Transverse colon (tissue), 4 donors: Measurements from ENCODE around the gene ARHGAP5.

Source experiments
- CTCF ChIP-seq, 5 experiments: fragments of 200-600 bp in 3 of 5; fragments of 450-650 bp in 2 of 5; sonication (generic) in 3 of 5; IDR thresholded peaks; 1 replicate in 2 of 5; 2 replicates in 3 of 5; pipeline ENCODE4 v1.5.1; 2016 to 2017; ENCODE audit warnings: antibody characterized with exemption in 5 of 5, inconsistent platforms in 3 of 5, mild to moderate bottlenecking in 2 of 5, moderate library complexity in 1 of 5
- EP300 ChIP-seq: sonication (generic); formaldehyde crosslinking; IDR thresholded peaks from one replicate; pipeline ENCODE4 v1.6.1; 2017; ENCODE audit warnings: antibody characterized with exemption, low read depth
- POLR2A ChIP-seq: fragments of 450-650 bp; IDR thresholded peaks from one replicate; pipeline ENCODE4 v1.6.1; 2016; ENCODE audit warnings: antibody characterized with exemption, mild to moderate bottlenecking, moderate library complexity
- POLR2AphosphoS5 ChIP-seq, 3 donors: sonication (generic); formaldehyde crosslinking; IDR thresholded peaks; one replicate each; pipeline ENCODE4 v1.6.1; 2016; ENCODE audit warnings: antibody characterized with exemption in 3 of 3

GRCh38 chr14:32028599-32028998 is 48.5 kb upstream of the ARHGAP5 start:
- no peak for TF ChIP-seq CTCF (IDR thresholded peaks at IDR 0.05)
- TF ChIP-seq POLR2A = no peak
- no peak for TF ChIP-seq EP300
- TF ChIP-seq POLR2AphosphoS5 (IDR thresholded peaks at IDR 0.05) = no peak
